ENCODE measurements around the gene SIGLEC7.

The SIGLEC7 gene

GRCh38 chr19:51168564-51169282 lies 26.6 kb downstream of the SIGLEC7 start:
- no peak for DNase-seq (ENCODE audit: extremely low read depth, low read depth)
- TF ChIP-seq CTCF (IDR thresholded peaks at IDR 0.05; ENCODE audit: low read depth, low read length), result no peak

- peak; percentile 10 for DNase-seq (ENCODE audit: extremely low read depth, low read depth)
- peak; percentile 67 for TF ChIP-seq CTCF (IDR thresholded peaks at IDR 0.05; ENCODE audit: low read depth, low read length)
Measured at GRCh38 chr19:51169283-51169918, 27.3 kb downstream of the SIGLEC7 start.

GRCh38 chr19:51172223-51172622 lies 30.1 kb downstream of the SIGLEC7 start:
- no peak for TF ChIP-seq CTCF (IDR thresholded peaks at IDR 0.05; ENCODE audit: low read depth, low read length)
- DNase-seq (ENCODE audit: extremely low read depth, low read depth), result no peak

GRCh38 chr19:51173681-51174080 lies 31.6 kb downstream of the SIGLEC7 start:
- DNase-seq (ENCODE audit: extremely low read depth, low read depth), result no peak
- TF ChIP-seq CTCF (IDR thresholded peaks at IDR 0.05; ENCODE audit: low read depth, low read length), result no peak

GRCh38 chr19:51179256-51179655 lies 37.2 kb downstream of the SIGLEC7 start:
- TF ChIP-seq CTCF (IDR thresholded peaks at IDR 0.05; ENCODE audit: low read depth, low read length), result no peak
- DNase-seq (ENCODE audit: extremely low read depth, low read depth), result no peak

- no peak for TF ChIP-seq CTCF (IDR thresholded peaks at IDR 0.05; ENCODE audit: low read depth, low read length)
- DNase-seq (ENCODE audit: extremely low read depth, low read depth), result no peak
Measured at GRCh38 chr19:51181377-51181912, 39.3 kb downstream of the SIGLEC7 start.

GRCh38 chr19:51181913-51182419 lies 39.9 kb downstream of the SIGLEC7 start:
- DNase-seq (ENCODE audit: extremely low read depth, low read depth), result no peak
- no peak for TF ChIP-seq CTCF (IDR thresholded peaks at IDR 0.05; ENCODE audit: low read depth, low read length)
